ENCODE measurements around the gene ZNF492.

DNA sequence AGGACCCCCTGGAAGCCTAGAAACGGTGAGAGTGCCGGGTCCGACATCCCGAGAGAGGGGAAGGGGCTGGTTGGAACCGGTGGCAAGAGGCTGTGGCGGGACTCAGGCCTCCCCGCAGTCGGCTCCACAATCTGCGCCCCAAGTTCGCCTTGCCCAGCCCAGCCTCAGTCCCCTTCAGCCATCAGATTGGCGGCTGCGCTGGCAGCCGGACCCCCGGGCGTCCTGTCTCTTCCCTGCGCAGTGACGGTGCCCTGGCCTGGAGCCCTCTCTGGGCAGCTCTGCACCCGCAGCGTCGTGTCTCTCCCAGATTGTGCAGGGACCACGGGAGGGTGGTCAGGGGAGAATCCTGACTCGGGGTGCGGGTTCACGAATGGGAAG, 315 bp downstream of the ZNF492 start:
- TF ChIP-seq, protein P1, sequence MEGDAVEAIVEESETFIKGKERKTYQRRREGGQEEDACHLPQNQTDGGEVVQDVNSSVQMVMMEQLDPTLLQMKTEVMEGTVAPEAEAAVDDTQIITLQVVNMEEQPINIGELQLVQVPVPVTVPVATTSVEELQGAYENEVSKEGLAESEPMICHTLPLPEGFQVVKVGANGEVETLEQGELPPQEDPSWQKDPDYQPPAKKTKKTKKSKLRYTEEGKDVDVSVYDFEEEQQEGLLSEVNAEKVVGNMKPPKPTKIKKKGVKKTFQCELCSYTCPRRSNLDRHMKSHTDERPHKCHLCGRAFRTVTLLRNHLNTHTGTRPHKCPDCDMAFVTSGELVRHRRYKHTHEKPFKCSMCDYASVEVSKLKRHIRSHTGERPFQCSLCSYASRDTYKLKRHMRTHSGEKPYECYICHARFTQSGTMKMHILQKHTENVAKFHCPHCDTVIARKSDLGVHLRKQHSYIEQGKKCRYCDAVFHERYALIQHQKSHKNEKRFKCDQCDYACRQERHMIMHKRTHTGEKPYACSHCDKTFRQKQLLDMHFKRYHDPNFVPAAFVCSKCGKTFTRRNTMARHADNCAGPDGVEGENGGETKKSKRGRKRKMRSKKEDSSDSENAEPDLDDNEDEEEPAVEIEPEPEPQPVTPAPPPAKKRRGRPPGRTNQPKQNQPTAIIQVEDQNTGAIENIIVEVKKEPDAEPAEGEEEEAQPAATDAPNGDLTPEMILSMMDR (IDR thresholded peaks at IDR 0.05; ENCODE audit: low read depth, low read length), result no peak
- TF ChIP-seq EZH2phosphoT487 (IDR thresholded peaks at IDR 0.05; ENCODE audit: low read depth), result no peak

Measured in OCI-LY3 (cell line).